RWPE1 (cell line): ENCODE measurements around the gene NCAPD3.

Experiments
- CTCF ChIA-PET: fragments of 350-600 bp; sonication (Branson Sonifier 250); formaldehyde crosslinking; extraction: SDS; loops from one replicate; lab custom pipeline; 2021; lab: Yijun Ruan, JAX
- POLR2A ChIA-PET: fragments of 400-600 bp; formaldehyde crosslinking; extraction: SDS; loops from one replicate; lab custom pipeline; 2020; ENCODE audit warnings: antibody characterized with exemption; ENCODE audit not compliant: low non-redundant PET; lab: Yijun Ruan, JAX
- DNase-seq: peaks from one replicate; pipeline ENCODE4 v3.0.0; 2012; ENCODE audit warnings: low spot score
- H3K27ac ChIP-seq: fragments of 450-650 bp; 2 replicates; pipeline ENCODE4 v1.5.1; 2017
- CTCF ChIP-seq: fragments of 450-650 bp; conservative IDR thresholded peaks from 2 replicates; pipeline ENCODE4 v1.5.1; 2017; ENCODE audit warnings: low read depth, mild to moderate bottlenecking

NCAPD3 gene

GRCh38 chr11:134242376-134242775 lies 18.6 kb upstream of the NCAPD3 start:
- CTCF ChIA-PET = no interaction called here
- TF ChIP-seq CTCF = no peak

GRCh38 chr11:134240592-134240991 lies 16.8 kb upstream of the NCAPD3 start:
- DNase-seq = no peak
- POLR2A ChIA-PET = no interaction called here
- TF ChIP-seq CTCF = no peak
- CTCF ChIA-PET = no interaction called here
- H3K27ac ChIP-seq = no peak overlapping the region

More at GRCh38 chr11:134242376-134242775, 18.6 kb upstream of the NCAPD3 start:
- POLR2A ChIA-PET = no interaction called here
- no peak overlapping the region for H3K27ac ChIP-seq
- no peak for DNase-seq

GRCh38 chr11:134238956-134239355 lies 15.2 kb upstream of the NCAPD3 start:
- POLR2A ChIA-PET = no interaction called here
- no peak overlapping the region for H3K27ac ChIP-seq
- no peak for DNase-seq
- TF ChIP-seq CTCF = no peak
- CTCF ChIA-PET = no interaction called here

- POLR2A ChIA-PET = no interaction called here
- TF ChIP-seq CTCF = no peak
- DNase-seq = no peak
- H3K27ac ChIP-seq = no peak overlapping the region
- CTCF ChIA-PET = no interaction called here
These were observed 13.8 kb upstream of the NCAPD3 start for GRCh38 chr11:134237557-134237922.

GRCh38 chr11:134236834-134237556 lies 13.2 kb upstream of the NCAPD3 start:
- DNase-seq = no peak
- H3K27ac ChIP-seq = no peak overlapping the region
- TF ChIP-seq CTCF = no peak
- CTCF ChIA-PET = no interaction called here
- POLR2A ChIA-PET = no interaction called here

- ChIA-PET CTCF (interaction anchor here (0.6 to 1.3 kb wide), 2 partner anchors 10 to 95 kb away, joined by 3 to 5 read pairs; no protein-coding TSS in a partner anchor), POLR2A (no interaction called here)
- DNase-seq = no peak
- TF ChIP-seq CTCF = no peak
- no peak overlapping the region for H3K27ac ChIP-seq
These were observed 11.6 kb upstream of the NCAPD3 start for GRCh38 chr11:134235399-134235798.
